NB4 (cell line): ENCODE measurements around the gene ZMPSTE24.

ENCODE experiments used
- TF ChIP-seq, protein P1 (sequence below): IDR thresholded peaks from one replicate; pipeline ENCODE4 v1.5.1; 2012; ENCODE audit warnings: low read depth, low read length
- TF ChIP-seq, protein P2 (sequence below): IDR thresholded peaks from 2 replicates; pipeline ENCODE4 v1.6.1; 2011; ENCODE audit warnings: low read depth, low read length

DNA sequence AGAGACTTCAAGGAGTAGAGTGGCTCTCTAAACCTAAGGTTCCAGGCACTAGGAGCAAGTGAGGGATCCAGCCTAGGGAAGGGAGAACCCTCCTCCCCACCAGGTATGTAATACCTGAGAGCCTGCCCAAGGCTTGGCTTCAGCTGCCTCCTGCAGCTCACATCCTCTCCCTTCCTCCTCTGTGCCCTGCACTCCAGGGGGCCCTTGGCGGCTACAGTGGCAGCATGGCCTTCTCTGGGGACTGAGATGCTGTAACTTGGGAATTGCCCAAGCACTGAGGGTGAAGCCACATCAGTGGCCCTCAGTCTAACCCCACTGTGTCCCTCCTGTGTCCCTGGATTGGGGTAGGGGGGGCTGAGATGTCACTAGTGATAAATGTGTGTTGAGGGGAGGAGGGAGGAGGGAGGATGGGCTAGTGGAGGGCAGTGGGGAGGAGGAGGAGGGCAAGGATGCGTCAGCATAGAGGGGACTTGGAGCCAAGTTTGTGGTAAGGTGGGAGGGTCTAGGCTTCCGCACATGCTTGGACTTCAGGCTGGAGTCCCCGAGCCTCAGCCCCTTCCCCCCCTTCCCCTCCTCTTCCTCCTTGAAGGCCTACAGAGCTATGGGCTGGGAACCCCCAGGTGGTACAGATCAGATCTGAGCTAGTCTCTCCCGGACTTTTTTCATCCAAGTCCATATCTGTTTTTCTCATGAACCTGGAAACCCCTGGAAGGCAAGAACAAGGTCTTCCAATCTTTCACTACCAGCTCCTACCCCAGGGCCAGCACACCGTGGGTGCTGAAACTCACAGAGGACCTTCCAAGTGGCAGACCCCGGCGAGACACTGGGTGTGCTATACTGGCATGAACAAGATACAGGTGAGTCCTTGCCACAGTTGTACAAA lies 41.6 kb downstream of the ZMPSTE24 start:
- TF ChIP-seq, protein P1, sequence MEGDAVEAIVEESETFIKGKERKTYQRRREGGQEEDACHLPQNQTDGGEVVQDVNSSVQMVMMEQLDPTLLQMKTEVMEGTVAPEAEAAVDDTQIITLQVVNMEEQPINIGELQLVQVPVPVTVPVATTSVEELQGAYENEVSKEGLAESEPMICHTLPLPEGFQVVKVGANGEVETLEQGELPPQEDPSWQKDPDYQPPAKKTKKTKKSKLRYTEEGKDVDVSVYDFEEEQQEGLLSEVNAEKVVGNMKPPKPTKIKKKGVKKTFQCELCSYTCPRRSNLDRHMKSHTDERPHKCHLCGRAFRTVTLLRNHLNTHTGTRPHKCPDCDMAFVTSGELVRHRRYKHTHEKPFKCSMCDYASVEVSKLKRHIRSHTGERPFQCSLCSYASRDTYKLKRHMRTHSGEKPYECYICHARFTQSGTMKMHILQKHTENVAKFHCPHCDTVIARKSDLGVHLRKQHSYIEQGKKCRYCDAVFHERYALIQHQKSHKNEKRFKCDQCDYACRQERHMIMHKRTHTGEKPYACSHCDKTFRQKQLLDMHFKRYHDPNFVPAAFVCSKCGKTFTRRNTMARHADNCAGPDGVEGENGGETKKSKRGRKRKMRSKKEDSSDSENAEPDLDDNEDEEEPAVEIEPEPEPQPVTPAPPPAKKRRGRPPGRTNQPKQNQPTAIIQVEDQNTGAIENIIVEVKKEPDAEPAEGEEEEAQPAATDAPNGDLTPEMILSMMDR: no peak
- TF ChIP-seq, protein P2, sequence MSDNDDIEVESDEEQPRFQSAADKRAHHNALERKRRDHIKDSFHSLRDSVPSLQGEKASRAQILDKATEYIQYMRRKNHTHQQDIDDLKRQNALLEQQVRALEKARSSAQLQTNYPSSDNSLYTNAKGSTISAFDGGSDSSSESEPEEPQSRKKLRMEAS: no peak
